HG03342 (cell line): Measurements from ENCODE around the gene PCDHB10.
"Not testable (repeated sequence)": the region's sequence is repeated elsewhere in the genome, so short reads cannot be mapped to it uniquely, and the experiment has no call there.

Experiments
- ATAC-seq: cut with Tn5 transposase; IDR thresholded peaks from one replicate; pipeline ENCODE4 v1.9.1; 2021; ENCODE audit warnings: mild to moderate bottlenecking, moderate library complexity; ENCODE audit not compliant: unreplicated experiment

Gene PCDHB10

GRCh38 chr5:141192110-141192725 is at the start of gene PCDHB10:
PCDHB10 (plus strand) TSS chr5:141192353; CDS start chr5:141192553, 200 bp downstream.
- ATAC-seq = no peak

- ATAC-seq = no peak
Measured at GRCh38 chr5:141149812-141150211, 42.3 kb upstream of the PCDHB10 start, which contains the start of gene PCDHB6. PCDHB6 (plus strand) TSS chr5:141150057; CDS start chr5:141150258, 201 bp downstream.

- ATAC-seq = no peak
Measured at GRCh38 chr5:141150224-141150992, 41.7 kb upstream of the PCDHB10 start.

- no peak for ATAC-seq
Measured at GRCh38 chr5:141150993-141151325, 41.2 kb upstream of the PCDHB10 start.

GRCh38 chr5:141151632-141152031 is 40.5 kb upstream of the PCDHB10 start:
- ATAC-seq = not testable (repeated sequence)

- not testable (repeated sequence) for ATAC-seq
Measured at GRCh38 chr5:141152096-141152495, 40.1 kb upstream of the PCDHB10 start.

GRCh38 chr5:141155540-141156374 is 36.4 kb upstream of the PCDHB10 start:
- ATAC-seq = no peak

- ATAC-seq = not testable (repeated sequence)
Measured at GRCh38 chr5:141157356-141157755, 34.8 kb upstream of the PCDHB10 start.

- not testable (repeated sequence) for ATAC-seq
Measured at GRCh38 chr5:141157901-141158300, 34.3 kb upstream of the PCDHB10 start.

- no peak for ATAC-seq
Measured at GRCh38 chr5:141172381-141173204, 19.6 kb upstream of the PCDHB10 start, which contains the start of gene PCDHB7. PCDHB7 (plus strand) TSS chr5:141172644; CDS start chr5:141172836, 192 bp downstream.

- ATAC-seq = not testable (repeated sequence)
Measured at GRCh38 chr5:141174291-141175104, 17.7 kb upstream of the PCDHB10 start.

- ATAC-seq = no peak
Measured at GRCh38 chr5:141175933-141176332, 16.2 kb upstream of the PCDHB10 start.

GRCh38 chr5:141177577-141178191 is 14.5 kb upstream of the PCDHB10 start, which contains the start of gene PCDHB8:
PCDHB8 (plus strand) TSS chr5:141177790; CDS start chr5:141178035, 245 bp downstream.
- not testable (repeated sequence) for ATAC-seq

GRCh38 chr5:141179371-141179770 is 12.8 kb upstream of the PCDHB10 start:
- ATAC-seq = not testable (repeated sequence)

- not testable (repeated sequence) for ATAC-seq
Measured at GRCh38 chr5:141179876-141180275, 12.3 kb upstream of the PCDHB10 start.

- no peak for ATAC-seq
Measured at GRCh38 chr5:141180313-141180712, 11.8 kb upstream of the PCDHB10 start.

- no peak for ATAC-seq
Measured at GRCh38 chr5:141182248-141182647, 9.9 kb upstream of the PCDHB10 start, which contains the start of gene PCDHB16. PCDHB16 (plus strand) TSS chr5:141182387; CDS start chr5:141182560, 173 bp downstream.

- ATAC-seq = not testable (repeated sequence)
Measured at GRCh38 chr5:141184117-141184855, 7.9 kb upstream of the PCDHB10 start.
